GDM1 (cell line): ENCODE results near the gene MYL11.
"Not testable (repeated sequence)": the region's sequence is repeated elsewhere in the genome, so short reads cannot be mapped to it uniquely, and the experiment has no call there.

Experiments used
- DNase-seq: peaks from one replicate; lab custom pipeline; 2025; lab: John Stamatoyannopoulos, UW

Gene MYL11

DNA sequence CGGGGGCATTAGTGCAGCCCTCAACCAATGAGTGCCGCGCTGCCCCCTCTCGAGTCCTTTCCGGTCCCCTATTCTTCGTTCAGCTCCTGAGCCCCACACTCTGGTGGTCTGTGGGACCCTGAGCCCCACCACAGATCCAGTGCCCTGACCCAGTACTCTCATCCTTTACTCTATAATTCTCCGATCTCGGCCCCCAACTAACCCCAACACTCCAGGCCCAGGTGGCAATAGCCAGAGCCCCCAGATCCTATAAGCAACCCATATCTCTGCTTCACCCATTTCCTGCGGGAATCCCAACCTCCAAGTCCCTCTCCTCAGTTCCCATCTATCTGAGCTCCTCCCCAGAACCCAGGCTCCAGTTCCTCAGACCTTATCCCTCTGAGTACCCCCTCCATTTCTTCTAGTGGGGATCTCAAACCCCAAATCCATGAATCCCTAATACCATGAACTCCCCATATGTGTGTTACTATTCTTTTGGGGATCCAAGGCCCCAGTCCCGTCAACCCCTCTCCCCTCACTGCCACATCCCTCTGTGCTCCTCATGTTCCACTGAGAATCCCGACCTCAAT, 3.3 kb upstream of the MYL11 start:
- DNase-seq: no peak

DNA sequence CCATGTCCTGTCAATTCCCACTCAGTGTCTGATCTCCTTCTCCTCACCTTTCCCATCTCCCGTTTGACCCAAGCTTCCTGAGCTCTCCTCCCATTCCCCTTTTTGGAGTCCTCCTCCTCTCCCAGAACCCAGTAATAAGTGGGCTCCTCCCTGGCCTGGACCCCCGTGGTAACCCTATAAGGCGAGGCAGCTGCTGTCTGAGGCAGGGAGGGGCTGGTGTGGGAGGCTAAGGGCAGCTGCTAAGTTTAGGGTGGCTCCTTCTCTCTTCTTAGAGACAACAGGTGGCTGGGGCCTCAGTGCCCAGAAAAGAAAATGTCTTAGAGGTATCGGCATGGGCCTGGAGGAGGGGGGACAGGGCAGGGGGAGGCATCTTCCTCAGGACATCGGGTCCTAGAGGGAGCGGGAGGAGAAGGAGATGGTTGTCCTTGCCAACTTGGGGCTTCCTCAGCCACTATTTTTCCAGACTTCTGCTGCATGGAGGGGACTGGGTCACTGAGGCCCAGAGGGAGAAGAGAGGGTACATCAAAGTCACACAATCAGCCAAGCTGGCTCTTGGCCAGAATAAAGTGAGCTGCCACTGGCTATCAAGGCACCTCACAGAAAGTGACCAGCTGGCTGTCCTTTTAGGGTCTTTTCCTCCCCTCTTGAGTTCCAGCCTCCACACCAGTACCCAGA, 2.4 kb upstream of the MYL11 start:
- no peak for DNase-seq

DNA sequence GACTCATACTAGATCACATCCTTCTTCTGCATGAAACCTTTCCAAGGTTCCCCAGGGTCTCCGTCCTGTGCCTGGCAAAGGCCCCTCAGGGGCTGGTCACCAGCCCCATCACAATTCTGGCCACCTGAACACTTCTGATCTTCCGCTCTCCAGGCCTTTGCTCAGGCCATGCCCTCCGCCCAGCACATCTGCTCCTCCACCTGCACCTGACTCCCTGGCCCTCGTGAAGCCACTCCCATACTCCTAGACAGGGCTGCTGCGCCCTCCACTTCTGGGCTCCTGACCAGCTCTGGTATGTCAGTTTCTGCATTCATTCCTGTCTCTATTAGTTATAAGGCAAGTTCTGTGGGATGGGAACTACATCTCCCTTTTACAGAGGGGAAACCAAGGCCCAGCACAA, 1.9 kb upstream of the MYL11 start:
- DNase-seq: no peak

DNA sequence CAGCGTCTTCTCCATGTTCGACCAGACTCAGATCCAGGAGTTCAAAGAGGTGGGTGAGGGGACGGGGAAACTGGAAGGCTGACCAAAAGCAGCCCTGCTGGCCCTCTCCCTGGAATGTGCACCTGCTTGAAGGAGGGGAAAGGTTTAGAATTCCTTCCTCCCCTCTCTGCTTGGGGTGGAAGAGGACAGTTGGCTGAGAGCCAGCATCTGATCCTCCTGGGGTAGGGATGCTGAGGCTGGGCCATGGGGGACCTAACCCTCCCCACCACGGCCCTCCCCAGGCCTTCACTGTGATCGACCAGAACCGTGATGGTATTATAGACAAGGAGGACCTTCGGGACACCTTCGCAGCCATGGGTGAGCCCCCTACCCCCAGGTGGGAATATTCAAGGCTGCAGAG, 1.3 kb downstream of the MYL11 start:
- no peak for DNase-seq

DNA sequence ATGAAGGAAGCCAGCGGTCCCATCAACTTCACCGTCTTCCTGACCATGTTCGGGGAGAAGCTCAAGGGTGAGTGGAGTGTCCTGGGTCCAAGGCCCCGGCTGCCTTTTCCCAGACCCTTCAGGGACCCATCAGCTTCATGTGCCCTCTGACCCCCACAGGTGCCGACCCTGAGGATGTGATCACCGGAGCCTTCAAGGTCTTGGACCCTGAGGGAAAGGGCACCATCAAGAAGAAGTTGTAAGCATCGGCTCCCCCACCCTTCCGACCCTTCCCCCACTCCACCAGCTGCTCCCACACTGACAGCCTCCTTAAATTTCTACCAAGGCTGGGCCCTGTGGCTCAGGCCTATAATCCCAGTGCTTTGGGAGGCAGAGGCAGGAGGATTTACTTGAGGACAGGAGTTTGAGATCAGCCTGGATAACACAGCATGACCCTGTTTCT, 1.9 kb downstream of the MYL11 start:
- DNase-seq: no peak

DNA sequence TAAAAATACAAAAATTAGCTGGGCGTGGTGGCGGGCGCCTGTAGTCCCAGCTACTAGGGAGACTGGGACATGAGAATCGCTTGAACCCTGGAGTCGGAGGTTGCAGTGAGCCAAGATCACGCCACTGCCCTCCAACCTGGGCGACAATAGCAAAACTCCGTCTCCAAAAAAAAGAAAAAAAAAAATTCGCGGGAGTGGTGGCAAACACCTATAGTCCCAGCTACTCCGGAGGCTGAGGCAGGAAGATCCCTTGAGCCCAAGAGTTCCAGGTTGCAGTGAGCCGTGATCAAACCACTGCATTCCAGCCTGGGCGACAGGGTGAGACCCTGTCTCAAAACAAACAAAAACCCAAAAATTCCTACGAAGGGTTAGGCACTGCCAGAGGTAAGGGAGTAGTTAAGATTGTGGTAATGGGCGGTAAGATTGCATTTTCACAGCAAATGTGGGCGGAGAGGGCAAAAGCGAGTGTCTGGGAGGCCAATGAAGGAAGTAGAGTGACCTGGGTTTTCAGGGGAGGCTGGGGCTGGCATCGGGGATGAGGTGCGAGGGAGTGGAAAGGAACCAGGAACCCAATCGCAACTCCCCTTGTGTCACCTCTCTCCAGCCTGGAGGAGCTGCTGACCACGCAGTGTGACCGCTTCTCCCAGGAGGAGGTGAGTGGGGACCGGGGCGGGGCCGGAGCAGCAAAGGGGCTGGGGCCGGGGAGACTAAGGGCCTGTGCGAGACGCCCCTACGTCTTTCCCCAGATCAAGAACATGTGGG, 2.6 kb downstream of the MYL11 start:
- DNase-seq: no peak

DNA sequence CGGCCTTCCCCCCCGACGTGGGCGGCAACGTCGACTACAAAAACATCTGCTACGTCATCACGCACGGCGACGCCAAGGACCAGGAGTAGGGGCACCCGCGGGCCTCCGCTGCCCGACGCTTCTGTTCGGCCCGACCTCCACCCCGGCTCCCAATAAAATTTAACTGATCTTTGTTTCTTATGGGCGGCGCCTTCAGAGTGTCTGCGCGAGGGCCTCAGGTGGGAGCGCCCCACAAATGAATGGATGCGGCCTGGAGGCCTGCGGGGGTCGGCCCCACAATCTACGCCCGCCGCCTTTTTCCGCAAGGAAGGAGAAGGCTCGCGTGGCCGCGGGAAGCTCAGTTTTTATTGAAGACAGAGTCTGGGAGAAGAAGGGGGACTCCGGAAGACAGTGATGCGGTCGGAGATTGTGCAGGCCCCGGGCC, 3.2 kb downstream of the MYL11 start:
- peak; percentile 90 for DNase-seq

DNA sequence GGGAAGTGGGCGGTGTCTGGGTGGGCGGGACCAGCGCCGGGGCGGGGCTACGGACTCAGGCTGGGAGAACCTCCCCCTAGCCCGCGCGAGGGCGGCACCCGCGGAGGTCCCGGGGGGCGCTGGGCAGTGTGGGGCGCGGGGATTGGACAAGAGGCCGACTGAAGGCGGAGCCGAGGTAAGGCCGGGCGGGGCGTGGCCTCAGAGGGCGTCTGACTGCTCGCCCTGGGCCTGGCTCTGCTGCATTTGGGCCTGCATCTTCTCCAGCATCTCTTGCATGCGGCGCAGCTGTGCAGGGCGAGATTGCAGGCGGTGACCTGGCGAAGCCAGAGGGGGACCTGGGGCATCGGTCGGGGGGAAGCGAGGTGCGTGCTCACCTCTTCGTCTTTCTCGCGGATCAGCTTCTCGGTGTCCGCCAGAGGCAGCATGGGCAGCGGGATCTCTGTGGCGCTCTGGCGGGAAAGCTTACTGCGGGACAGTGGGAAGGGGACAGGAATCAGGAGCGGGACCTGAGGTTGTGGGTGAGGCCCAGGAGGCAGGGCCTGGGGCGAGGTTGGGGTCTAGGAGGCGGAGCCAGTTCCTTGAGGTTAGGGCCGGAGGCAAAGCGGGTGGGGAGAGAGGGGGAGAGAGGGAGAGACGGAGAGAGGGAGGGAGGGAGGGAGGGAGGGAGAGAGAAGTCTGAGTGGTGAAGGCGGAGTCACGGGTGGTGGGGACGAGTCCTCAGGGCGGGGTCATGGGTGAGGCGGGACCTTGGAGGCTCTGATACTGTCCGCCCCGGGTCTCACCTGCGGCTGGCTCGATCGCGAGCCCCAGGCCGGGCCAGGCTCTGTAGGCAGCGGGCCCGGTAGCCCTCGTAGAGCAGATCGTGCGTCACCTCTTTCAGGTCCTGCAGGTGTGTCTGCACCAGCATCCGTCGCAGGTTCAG, 3.9 kb downstream of the MYL11 start:
- peak; percentile 98 for DNase-seq

DNA sequence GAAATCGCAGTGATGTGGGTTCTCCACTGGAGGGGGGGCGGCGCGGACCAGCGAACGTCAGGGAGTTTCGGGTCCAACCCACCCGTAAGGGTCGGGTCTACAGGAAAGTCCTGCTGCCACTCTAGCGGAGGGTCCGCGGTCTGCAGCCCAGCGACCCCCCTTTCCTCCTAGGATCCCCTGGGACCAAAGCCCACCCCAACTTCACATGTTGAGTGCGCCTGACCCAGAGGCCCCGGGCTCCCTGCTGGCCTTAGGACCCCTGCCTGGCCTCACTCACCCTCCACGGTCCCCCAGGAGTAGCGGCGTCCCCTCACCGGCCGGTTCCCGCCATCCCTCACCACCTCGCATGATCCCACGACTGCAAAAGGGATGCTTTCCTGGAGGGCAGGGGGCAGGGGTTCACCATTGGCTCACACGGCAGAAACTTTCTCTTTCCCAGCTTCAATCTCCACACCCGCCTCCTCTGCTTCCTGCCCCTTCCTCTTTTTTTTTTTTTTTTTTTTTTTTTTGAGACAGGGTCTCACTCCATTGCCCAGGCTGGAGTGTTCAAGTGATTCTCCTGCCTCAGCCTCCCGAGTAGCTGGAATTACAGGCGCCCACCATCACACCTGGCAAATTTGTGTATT, 4.7 kb downstream of the MYL11 start:
- DNase-seq: no peak

DNA sequence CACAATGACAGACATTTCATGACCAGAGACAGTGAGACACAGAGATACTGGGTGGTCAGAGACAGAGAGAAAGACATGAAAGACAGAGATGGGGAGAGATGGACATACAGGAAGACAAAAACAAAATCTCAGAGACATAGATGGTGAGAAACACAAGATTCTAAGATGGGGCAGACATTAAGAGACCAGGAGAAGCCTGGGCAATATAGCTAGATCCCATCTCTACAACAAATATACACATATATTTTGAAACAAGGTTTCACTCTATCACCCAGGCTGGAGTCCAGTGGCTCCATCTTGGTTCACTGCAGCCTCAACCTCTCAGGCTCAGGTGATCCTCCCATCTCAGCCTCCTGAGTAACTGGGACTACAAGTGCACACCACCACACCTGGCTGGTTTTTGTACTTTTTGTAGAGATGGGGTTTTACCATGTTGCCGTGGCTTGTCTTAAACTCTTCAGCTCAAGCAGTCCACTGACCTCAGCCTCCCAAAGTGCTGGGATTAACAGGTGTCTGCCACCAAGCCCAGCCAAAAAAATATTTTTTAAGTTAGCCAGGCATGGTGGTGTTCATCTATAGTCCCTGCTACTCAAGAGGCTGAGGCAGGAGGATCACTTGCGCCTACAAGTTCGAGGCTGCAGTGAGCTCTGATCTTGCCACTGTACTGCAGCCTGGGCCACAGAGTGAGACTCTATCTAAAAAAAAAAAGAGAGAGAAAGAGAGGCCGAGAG, 5.6 kb downstream of the MYL11 start:
- no peak for DNase-seq

DNA sequence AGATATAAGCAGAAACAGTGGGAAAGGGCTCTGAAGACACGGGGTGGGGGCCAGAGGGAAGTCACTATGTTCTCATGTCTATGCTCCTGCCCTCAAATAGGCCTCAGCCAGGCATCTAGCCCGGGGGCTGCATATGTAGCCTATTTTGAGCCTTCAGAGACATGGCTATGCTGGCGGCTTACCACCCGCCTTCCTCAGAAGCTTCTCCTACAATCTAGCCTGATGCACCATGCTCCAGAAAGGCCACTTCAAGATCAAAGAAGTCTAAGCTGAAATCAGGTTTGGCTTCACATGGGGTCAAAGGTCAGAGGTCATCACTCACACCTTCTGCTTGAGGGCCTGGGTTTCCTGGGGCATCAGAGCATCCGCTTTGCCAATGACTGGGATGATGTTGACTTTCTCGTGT, 6.2 kb downstream of the MYL11 start:
- no peak for DNase-seq

DNA sequence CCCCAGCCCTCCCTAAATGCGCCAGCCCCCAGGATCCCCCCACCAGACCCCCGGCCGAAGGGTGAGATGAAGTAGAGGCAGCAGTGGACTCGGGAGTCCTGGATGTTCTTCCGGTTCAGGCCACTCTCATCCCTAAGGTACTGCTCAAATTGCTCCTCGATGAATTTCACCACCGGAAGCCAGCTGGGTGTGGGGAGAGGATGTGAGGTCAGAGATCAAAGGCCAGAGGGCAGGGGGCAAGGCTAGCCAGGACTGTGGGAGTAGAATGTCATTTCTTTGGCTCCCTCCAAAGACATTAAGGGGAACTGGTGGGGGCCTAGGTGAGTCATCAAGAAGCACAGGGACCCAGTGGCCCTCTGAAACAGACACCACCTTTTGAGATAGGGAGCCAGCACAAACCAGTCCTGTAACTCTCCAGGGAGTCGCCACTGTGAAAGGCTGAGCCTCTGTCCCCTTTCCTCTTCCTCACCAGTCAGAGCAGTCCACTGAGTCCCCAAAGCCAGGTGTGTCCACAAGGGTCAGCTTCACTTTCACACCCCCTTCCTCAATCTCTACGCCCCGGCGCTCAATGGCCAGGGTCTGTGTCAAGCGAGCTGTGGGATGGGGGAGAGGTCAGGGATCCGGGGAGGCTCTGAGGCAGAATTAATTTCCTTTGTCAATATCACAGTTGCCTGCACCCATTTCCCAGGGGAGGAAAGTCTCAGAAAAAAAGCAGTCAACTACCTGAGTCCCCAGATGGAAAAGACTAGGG, 6.9 kb downstream of the MYL11 start:
- DNase-seq: no peak

DNA sequence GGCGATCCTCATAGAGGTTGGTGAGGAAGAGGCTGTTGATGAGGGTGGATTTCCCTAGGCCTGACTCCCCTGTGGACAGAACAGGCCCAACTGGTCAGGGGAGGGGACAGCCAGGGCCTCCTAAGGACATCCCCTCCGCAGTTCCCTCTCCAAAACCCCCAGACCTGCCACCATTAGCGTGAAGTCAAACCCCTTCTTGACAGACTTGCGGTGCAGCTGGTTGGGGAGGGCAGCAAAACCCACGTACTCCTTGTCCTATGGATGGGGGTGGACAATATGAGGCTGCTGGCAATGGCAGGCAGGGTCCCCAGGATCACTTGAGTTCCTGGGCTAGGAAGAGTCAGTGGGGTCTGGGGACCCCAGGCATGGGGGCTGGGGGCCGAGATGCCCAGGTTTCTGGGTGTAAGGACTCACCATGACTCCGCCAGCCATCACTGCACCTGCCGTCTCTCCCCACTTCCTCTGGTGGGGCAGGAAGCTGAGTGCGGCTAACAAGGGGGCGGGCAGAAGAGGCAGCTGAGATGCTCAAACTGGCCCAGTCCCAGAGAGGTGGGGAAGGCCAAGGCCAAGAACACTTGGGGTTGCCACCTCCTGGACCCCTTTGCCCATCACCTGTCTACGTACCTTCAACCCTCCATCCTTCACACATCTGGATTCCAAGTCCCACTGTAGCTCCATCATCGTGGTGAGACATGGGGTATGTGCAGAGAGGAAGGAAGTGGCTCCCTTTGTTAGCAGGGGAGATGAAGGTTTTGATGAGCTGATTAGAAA, 7.7 kb downstream of the MYL11 start, which contains the start of gene SEPTIN1:
Gene SEPTIN1 (minus strand): TSS at position 451 of the 771 bp plus-strand sequence. CDS start 19 bp downstream, at position 432.
- peak; percentile 26 for DNase-seq

DNA sequence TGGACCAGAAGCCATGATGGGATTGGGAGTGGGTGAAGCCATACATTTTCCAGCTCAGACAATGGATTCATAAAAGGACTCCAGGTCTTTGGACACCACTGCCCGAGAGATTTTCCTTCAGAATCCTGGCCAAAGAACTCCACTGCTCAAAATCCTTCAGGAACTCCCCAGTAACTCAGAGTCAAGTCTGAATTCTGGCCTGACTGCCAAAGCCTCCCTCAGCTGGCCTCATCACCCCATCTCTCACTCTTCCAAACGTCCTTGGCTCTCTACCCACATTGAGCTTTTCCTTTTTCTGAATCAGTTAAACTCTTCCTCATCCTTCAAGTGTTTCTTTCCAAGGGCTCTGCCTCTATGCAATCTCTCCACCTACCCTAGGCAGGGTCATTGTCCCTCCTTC, 8.9 kb downstream of the MYL11 start:
- no peak for DNase-seq

DNA sequence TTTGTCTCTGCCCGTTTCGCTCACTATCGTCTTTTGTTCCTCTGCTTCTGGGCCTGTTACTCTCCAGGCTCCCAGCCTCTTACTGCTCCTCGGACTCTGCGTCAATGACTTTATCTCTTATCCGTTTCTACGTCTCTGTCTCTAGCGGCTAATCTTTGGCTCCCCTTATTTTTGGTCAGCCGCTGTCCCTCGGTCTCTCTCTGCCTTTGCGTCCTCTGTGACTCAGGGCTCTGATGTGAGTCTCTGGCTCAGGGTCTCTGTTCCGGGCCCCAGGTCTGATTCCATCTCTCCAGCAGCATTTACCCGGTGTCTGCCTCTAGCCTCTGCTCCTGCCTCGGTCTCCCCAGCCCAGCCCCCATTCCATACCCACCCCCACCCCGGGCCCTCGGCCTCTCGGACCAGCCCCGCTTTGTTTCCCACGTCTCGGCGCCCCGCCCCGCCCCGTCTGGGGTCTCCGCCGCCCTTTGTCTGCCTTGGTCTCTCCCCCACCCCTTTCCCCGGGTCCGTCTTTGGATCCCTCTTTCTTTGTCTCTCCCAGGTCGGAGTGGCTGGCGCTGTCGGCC, 20.1 kb downstream of the MYL11 start:
- DNase-seq: no peak

DNA sequence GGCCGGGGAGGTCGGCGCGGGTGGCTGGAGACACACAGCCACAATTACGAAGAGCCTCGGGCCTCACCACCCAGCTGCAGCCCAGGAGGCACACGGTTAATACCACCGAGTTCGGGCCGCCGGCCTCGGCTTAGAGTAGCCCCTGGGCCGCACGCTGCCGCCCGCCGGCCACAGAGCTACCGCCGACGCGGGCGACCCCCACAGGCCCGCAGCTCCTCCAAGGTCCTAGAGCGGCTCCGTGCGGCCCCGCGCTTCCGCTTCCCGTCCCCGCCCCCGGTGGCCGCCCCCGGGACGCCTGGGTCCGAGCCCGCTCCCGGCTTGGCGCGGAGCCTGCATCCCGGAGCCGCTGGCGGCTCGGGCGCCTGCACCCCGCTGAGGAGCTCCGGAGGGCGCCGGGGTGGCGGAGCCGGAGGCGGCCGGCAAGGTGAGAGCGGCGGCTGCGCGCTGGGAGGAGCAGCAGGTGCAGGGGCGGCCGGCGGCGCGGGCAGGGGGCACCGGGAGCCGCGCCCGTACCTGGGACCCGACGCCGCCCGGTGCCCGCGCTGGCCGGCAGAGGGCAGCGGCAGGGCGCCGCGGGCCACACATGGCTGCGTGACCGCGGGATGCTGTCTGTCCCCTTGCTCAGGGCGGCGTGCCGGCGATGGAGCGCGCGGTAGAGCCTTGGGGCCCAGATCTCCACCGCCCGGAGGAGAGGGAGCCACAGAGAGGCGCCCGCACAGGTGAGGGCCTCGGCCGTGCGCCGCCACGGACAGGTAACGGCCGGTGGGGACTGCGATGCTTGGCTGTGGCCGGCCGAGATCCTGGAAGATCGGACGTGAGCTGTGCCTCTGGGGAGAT, 20.8 kb downstream of the MYL11 start, which contains the start of gene ZNF48:
Gene ZNF48 (plus strand): TSS at position 266 of the 837 bp plus-strand sequence. CDS start 375 bp downstream, at position 641.
- DNase-seq: peak; percentile 91

DNA sequence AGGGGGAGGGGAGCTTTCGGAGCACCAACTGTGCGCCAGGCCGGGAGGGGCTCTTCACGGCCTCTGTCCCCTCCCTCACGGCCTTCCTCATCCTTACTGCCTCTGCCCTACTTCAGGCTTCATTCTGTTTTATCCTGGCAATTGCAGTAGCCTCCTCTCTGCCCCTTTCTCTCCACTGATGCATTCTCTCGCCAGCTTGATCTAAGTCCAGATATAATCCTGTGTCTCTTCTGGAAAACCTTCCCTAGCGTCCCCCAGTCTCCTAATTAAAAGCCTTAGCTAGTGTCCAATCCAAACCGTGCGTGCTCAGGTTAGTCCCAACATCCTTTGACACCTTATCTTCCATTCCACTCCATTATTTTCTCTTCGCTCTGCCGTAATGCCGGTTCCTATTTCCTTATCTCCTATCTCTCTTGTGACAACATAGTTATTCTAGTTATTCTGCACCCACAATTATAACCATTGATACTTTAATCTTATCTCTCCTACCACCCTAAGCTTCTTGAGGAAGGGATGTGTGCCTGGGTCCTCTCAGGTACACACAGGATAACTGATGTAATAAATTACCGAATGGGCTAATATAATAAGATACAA, 21.5 kb downstream of the MYL11 start:
- DNase-seq: no peak

DNA sequence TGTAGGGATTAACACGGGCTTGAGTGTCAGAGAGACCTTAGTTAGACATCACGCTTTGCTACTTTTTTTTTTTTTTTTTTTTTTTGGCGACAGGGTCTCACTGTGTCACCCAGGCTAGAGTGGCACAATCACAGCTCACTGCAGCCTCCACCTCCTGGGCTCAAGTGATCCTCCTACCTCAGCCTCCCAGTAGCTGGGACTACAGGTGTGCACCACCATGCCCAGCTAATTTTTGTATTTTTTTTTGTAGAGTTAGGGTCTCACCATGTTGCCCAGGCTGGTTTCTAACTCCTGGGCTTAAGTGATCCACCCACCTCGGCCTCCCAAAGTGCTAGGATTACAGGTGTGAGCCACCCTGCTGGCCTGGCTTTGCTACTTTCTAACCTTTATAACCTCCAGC, 22.0 kb downstream of the MYL11 start:
- not testable (repeated sequence) for DNase-seq
